ENCODE results near the gene CFAP20. TPM values are rescaled to one million over a fixed set of nuclear protein-coding genes. Genes with fewer than 3 reads are reported as not detected.

Gene CFAP20
- total and polyA plus RNA-seq, 2 donors from 2014 or later = 22.3 to 33.3 TPM

- DNase-seq = no peak
- Histone ChIP-seq H3K36me3 (ENCODE audit: control insufficient read depth in 2 of 3, insufficient read depth in 3 of 3, low read length in 3 of 3) (no peaks in the 10 kb centered on the region), H3K9me3 (ENCODE audit: control insufficient read depth in 2 of 3, insufficient read depth in 1 of 3, low read length in 3 of 3) (no peaks in the 10 kb centered on the region), H3K9ac (ENCODE audit: low read length in 3 of 3) (no peak overlapping the region), H3K4me1 (ENCODE audit: control insufficient read depth in 2 of 3, insufficient read depth in 2 of 3, low read depth in 1 of 3, low read length in 3 of 3) (no peaks in the 10 kb centered on the region), H3K4me3 (ENCODE audit: low read length in 3 of 3) (no peak overlapping the region), H3K27me3 (ENCODE audit: control insufficient read depth, insufficient read depth, low read length) (no peaks in the 10 kb centered on the region), H3K27ac (ENCODE audit: low read depth in 2 of 2, low read length in 2 of 2) (no peak overlapping the region)
- no peak for FAIRE-seq
- intact Hi-C loops (cut with DNase I) = no loop called here
- TF ChIP-seq CTCF (IDR thresholded peaks at IDR 0.05; ENCODE audit: borderline replicate concordance, extremely low read depth, insufficient read depth) = no peak
Observed at GRCh38 chr16:58102665-58103392, 26.4 kb downstream of the CFAP20 start.

DNA sequence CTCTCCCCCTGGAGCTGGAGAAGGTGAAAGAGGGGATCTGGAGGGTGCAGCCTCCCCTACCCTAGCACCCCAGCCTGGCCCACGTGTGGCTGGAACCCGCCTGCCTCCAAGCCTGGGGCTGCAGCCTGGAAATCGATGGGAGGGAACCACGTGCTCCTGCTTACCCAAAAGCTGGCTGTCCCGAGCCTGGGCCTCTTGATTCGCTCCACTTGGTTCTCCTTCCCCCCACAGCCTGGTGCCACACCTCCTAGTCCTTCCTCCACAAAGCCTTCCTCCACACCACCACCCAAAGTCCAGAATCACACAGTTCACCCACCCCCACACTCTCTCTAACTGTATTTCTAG, 29.3 kb downstream of the CFAP20 start:
- Histone ChIP-seq H3K9me3 (ENCODE audit: control insufficient read depth in 2 of 3, insufficient read depth in 1 of 3, low read length in 3 of 3) (no peaks in the 10 kb centered on the region), H3K9ac (ENCODE audit: low read length in 3 of 3) (no peak overlapping the region), H3K4me1 (ENCODE audit: control insufficient read depth in 2 of 3, insufficient read depth in 2 of 3, low read depth in 1 of 3, low read length in 3 of 3) (no peaks in the 10 kb centered on the region), H3K27me3 (ENCODE audit: control insufficient read depth, insufficient read depth, low read length) (no peaks in the 10 kb centered on the region), H3K27ac (ENCODE audit: low read depth in 2 of 2, low read length in 2 of 2) (no peak overlapping the region), H3K36me3 (ENCODE audit: control insufficient read depth in 2 of 3, insufficient read depth in 3 of 3, low read length in 3 of 3) (no peaks in the 10 kb centered on the region), H3K4me3 (ENCODE audit: low read length in 3 of 3) (no peak overlapping the region)
- no peak for TF ChIP-seq CTCF (IDR thresholded peaks at IDR 0.05; ENCODE audit: borderline replicate concordance, extremely low read depth, insufficient read depth)
- FAIRE-seq (no peak), DNase-seq (peak in 1 of 5 donors; percentile 65)
- intact Hi-C loops (cut with DNase I) = no loop called here

GRCh38 chr16:58099097-58099955, 29.9 kb downstream of the CFAP20 start:
- TF ChIP-seq CTCF (IDR thresholded peaks at IDR 0.05; ENCODE audit: borderline replicate concordance, extremely low read depth, insufficient read depth) = no peak
- FAIRE-seq (no peak), DNase-seq (peak in 1 of 5 donors; percentile 50)
- no peak overlapping the region for H3K27ac ChIP-seq (ENCODE audit: low read depth in 2 of 2, low read length in 2 of 2)
- intact Hi-C loops (cut with DNase I) = no loop called here
- H3K36me3 ChIP-seq (ENCODE audit: control insufficient read depth in 2 of 3, insufficient read depth in 3 of 3, low read length in 3 of 3) = no peaks in the 10 kb centered on the region
- H3K4me3 ChIP-seq (ENCODE audit: low read length in 3 of 3) = no peak overlapping the region
- no peaks in the 10 kb centered on the region for H3K4me1 ChIP-seq (ENCODE audit: control insufficient read depth in 2 of 3, insufficient read depth in 2 of 3, low read depth in 1 of 3, low read length in 3 of 3)
- no peaks in the 10 kb centered on the region for H3K9me3 ChIP-seq (ENCODE audit: control insufficient read depth in 2 of 3, insufficient read depth in 1 of 3, low read length in 3 of 3)
- no peaks in the 10 kb centered on the region for H3K27me3 ChIP-seq (ENCODE audit: control insufficient read depth, insufficient read depth, low read length)
- no peak overlapping the region for H3K9ac ChIP-seq (ENCODE audit: low read length in 3 of 3)

Data from kidney (tissue), 14 donors.